HG03060 (cell line): ENCODE data around the gene CCDC88A.
"Not testable (repeated sequence)": the region's sequence is repeated elsewhere in the genome, so short reads cannot be mapped to it uniquely, and the experiment has no call there.

ENCODE experiments used
- ATAC-seq: cut with Tn5 transposase; IDR thresholded peaks from one replicate; pipeline ENCODE4 v1.9.1; 2021; ENCODE audit warnings: low read depth, moderate number of reproducible peaks; ENCODE audit not compliant: unreplicated experiment

CCDC88A gene

GRCh38 chr2:55247025-55247424 lies 172.6 kb downstream of the CCDC88A start:
- no peak for ATAC-seq

DNA sequence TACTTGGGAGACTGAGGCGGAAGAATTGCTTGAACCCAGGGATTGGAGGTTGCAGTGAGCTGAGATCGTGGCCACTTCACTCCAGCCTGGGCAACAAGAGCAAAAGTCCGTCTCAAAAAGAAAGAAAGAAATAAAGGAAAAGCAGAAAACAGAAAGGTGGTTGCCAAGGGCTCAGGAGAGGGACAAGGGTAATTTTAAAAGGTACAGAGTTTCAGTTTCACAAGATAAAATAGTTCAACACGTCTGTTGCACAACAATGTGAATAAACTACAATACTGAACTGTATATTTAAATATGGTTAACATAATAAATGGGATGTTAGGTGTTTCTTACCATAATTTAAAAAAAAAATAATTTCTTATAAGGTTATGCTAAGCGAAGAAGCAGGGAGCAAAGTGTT lies 174.2 kb downstream of the CCDC88A start:
- no peak for ATAC-seq

DNA sequence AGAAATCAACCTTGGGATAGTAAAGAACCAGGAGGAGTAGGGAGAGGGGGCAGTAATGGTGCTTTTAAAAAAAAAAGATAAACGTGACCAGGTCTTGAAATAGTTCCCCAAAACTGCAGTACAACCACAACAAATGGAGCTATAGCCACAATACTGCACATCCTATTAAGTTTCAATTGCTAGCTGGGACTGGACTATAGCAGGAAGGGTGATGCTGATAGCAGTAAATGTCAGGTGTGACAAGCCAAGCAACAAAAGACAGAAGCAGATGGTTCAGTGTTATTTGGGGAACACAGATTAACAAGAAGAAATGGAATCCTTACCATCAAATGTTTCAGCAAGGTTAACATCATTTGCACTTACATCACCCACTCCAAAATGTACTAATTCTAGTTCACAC lies 177.0 kb downstream of the CCDC88A start:
- no peak for ATAC-seq

- ATAC-seq = not testable (repeated sequence)
Observed at GRCh38 chr2:55241582-55241981, 178.1 kb downstream of the CCDC88A start.

GRCh38 chr2:55239656-55240222 lies 179.9 kb downstream of the CCDC88A start:
- no peak for ATAC-seq
